Loucy (cell line): ENCODE data around the gene ARMC6.

Experiments used
- EZH2phosphoT487 ChIP-seq: fragments of 200-600 bp; IDR thresholded peaks from 2 replicates; pipeline ENCODE4 v1.6.1; 2018; ENCODE audit warnings: antibody characterized with exemption, mild to moderate bottlenecking, moderate library complexity, borderline replicate concordance
- TF ChIP-seq, protein P1 (sequence below): fragments of 200-600 bp; sonication (generic); conservative IDR thresholded peaks from 2 replicates; pipeline ENCODE4 v1.5.1; 2014; ENCODE audit warnings: mild to moderate bottlenecking, antibody characterized with exemption, low read length

DNA sequence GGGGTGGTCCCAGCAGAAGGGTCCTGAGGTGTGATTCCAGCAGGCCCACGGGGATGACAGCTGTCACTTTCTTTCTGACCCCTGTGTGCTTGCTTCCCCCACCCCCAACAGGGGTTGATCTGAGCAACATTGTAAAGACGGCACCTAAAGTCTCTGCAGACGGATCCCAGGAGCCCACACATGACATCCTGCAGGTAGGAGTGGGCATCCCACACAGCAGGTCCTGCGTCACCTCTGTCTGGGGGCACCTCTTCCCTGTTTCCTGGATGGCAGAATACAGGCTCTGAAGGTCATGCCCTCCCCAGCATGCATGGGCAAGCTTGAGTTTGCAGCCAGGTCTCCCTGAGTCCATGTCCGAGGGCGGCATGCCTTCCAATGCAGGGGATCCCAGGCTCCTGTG is 10.5 kb downstream of the ARMC6 start:
- no peak for TF ChIP-seq EZH2phosphoT487
- TF ChIP-seq, protein P1, sequence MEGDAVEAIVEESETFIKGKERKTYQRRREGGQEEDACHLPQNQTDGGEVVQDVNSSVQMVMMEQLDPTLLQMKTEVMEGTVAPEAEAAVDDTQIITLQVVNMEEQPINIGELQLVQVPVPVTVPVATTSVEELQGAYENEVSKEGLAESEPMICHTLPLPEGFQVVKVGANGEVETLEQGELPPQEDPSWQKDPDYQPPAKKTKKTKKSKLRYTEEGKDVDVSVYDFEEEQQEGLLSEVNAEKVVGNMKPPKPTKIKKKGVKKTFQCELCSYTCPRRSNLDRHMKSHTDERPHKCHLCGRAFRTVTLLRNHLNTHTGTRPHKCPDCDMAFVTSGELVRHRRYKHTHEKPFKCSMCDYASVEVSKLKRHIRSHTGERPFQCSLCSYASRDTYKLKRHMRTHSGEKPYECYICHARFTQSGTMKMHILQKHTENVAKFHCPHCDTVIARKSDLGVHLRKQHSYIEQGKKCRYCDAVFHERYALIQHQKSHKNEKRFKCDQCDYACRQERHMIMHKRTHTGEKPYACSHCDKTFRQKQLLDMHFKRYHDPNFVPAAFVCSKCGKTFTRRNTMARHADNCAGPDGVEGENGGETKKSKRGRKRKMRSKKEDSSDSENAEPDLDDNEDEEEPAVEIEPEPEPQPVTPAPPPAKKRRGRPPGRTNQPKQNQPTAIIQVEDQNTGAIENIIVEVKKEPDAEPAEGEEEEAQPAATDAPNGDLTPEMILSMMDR, result no peak
